GM12864 (cell line): ENCODE results near the gene PLA2G4D.

Source experiments
- DNase-seq: peaks from one replicate; pipeline ENCODE4 v3.0.0-alpha.2; 2011; ENCODE audit warnings: low read depth
- H3K4me3 ChIP-seq: 2 replicates; pipeline ENCODE4 v1.5.1; 2011; ENCODE audit warnings: mild to moderate bottlenecking, low read depth, low read length, control low read depth
- TF ChIP-seq, protein P1 (sequence below): IDR thresholded peaks from 2 replicates; pipeline ENCODE4 v1.5.1; 2011; ENCODE audit warnings: low read depth, mild to moderate bottlenecking, moderate library complexity, low read length, control low read depth, inconsistent platforms; ENCODE audit errors: missing control alignments

PLA2G4D gene

GRCh38 chr15:42123546-42123945 lies 29.2 kb upstream of the PLA2G4D start:
- TF ChIP-seq, protein P1, sequence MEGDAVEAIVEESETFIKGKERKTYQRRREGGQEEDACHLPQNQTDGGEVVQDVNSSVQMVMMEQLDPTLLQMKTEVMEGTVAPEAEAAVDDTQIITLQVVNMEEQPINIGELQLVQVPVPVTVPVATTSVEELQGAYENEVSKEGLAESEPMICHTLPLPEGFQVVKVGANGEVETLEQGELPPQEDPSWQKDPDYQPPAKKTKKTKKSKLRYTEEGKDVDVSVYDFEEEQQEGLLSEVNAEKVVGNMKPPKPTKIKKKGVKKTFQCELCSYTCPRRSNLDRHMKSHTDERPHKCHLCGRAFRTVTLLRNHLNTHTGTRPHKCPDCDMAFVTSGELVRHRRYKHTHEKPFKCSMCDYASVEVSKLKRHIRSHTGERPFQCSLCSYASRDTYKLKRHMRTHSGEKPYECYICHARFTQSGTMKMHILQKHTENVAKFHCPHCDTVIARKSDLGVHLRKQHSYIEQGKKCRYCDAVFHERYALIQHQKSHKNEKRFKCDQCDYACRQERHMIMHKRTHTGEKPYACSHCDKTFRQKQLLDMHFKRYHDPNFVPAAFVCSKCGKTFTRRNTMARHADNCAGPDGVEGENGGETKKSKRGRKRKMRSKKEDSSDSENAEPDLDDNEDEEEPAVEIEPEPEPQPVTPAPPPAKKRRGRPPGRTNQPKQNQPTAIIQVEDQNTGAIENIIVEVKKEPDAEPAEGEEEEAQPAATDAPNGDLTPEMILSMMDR = no peak
- H3K4me3 ChIP-seq = no peak overlapping the region
- no peak for DNase-seq

DNA sequence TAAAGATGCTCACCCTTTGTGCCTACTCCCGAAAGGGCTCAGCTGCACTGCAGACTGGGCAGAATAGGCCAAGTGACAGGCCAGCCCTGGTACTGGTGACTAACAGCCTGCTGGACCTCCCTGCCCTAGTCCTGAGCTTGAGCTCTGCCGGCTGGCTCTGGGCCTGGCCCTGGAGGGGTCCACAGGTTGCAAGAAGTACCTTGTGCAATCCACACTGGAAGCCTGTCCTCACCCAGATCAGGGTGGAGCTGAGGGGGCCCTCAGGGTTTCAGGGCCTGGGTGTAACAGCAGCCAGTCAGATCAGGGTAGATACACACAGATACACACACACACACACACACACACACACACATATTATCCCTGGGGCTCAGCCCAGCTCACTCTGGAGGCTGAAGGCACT lies 27.3 kb upstream of the PLA2G4D start:
- H3K4me3 ChIP-seq = no peak overlapping the region
- DNase-seq = no peak
- TF ChIP-seq, protein P1 = no peak

DNA sequence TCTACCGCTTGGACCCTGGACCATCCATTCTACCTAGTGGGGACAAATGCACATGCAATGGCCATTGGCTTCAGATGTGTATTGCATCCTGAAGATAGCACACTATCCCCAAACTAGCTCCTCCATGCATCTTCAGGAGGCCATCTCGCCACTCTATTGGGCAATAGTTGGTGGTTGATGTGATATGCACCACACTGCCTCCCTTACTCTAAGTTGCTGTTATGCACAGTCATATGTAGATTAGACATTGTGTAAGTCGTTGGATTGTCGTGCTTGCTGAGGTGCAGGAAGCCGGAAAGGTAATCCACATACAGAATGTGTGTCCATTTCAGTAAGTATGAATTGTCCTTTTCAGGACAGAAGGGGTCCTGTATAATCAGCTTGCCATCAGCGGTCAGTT lies 26.7 kb upstream of the PLA2G4D start:
- TF ChIP-seq, protein P1 = no peak
- no peak for DNase-seq
- no peak overlapping the region for H3K4me3 ChIP-seq

DNA sequence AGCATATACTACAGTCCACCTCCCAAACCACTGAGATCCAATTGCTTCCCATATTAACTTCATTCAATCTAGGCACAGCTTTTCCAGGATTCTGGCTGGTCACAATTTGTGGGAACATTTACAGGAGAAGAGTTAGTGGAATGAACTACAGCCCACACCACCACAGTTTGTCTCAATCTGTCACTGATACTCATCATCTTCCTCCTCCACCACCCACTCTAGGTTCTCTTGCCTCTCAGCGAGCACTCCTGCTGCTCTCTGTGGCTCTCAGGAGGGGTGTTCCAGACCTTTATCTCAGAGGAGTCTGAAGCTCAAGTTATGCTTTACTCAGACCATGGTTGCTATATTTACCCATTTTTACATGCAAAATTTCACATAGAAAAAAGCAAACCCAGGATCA lies 25.9 kb upstream of the PLA2G4D start:
- no peak for DNase-seq
- no peak overlapping the region for H3K4me3 ChIP-seq
- TF ChIP-seq, protein P1 = no peak

- DNase-seq = no peak
- TF ChIP-seq, protein P1 = no peak
- H3K4me3 ChIP-seq = no peak overlapping the region
These were observed 25.0 kb upstream of the PLA2G4D start for GRCh38 chr15:42119446-42119760.

DNA sequence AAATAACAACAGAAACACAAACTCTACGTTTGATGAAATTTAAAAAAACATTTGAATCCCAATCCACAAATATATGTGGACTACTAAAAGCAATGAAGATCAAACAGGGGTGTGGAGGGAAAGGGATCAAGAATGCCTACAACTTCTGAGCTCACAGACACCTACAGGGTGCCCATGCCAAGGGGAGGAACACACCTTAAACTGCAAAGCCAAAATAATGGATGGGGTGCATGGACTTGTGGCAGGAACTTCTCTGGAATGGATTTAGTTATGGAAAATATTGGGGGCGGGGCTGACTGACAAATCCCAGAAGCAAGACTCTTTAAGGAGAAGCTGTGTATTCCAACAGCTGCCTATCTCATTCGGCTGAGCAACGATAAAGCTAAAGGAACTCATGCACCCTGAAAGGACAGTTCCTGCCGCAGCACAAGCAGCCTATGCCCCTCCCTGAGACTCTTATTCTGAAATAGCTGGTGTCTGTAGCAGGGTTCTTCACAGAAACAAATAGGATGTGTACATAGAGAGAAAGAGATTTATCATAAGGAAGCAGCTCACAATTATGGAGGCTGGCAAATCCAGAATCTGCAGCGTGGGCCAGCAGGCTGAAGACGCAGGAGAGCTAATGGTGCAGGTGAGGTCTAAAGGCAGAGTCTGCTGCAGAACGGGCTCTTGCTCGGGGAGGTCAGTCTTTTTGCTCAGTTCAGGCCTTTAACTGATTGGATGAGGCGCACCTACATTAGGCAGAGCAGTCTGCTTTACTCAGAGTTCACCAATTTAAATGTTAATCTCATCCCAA lies 24.5 kb upstream of the PLA2G4D start:
- H3K4me3 ChIP-seq = no peak overlapping the region
- TF ChIP-seq, protein P1 = no peak
- DNase-seq = no peak

GRCh38 chr15:42111924-42112323 lies 17.6 kb upstream of the PLA2G4D start:
- no peak for DNase-seq
- TF ChIP-seq, protein P1 = no peak
- no peak overlapping the region for H3K4me3 ChIP-seq
